Measurements from ENCODE around the gene KIAA1586.
"Not testable (repeated sequence)": the region's sequence is repeated elsewhere in the genome, so short reads cannot be mapped to it uniquely, and the experiment has no call there.

DNA sequence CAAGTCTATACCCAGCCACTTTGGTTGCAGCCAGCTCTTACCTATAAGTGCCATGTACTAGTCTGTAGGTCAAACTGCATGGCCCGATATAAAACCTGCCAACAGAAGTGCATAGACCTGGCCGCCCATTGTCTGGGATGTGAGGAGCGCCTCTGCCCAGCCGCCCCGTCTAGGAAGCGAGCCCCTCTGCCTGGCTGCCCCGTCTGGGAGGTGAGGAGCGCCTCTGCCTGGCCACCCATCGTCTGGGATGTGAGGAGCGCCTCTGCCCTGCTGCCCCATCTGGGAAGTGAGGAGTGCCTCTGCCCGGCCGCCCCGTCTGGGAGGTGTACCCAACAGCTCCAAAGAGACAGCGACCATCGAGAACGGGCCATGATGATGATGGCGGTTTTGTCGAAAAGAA is 46.7 kb upstream of the KIAA1586 start:
- not testable (repeated sequence) for TF ChIP-seq CTCF, POLR2A (IDR thresholded peaks at IDR 0.05)

Data from body of pancreas (tissue), 4 donors.